Measurements from ENCODE around the gene PCGF3.
"Not testable (repeated sequence)": the region's sequence is repeated elsewhere in the genome, so short reads cannot be mapped to it uniquely, and the experiment has no call there.

The PCGF3 gene

DNA sequence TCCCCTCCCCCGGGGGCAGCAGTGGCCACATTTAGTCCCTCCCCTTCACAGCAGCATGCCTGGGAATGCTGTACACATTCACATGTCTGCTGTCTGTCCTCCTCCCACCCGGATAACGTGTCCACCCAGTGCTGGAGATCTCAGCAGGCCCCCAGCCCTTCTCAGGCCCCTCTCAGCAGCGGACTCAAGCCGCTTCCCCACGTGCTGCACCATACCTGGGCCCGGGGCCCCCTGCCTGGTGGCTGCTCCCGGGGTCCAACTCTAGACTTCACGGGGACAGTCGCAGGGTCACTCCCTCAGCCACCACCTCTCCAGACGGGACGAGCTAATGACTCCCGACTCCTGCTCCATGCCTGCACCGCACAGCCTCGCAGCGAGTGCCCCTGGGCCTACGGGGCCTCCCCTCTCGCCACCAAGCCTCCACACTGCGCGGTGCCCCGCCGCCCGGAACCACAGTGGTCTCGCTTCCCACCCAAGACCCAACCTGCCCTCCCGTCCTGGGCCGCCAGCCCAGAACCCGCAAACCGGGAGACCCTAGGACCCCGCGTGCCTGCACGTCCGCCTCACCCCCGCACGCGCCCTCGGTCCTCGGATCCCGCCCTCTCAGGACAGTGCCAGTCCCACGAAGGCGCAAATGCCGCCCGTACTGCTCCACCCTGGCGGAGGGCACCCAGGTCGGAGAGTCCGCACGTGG, 1.3 kb upstream of the PCGF3 start:
- no peak for DNase-seq

DNA sequence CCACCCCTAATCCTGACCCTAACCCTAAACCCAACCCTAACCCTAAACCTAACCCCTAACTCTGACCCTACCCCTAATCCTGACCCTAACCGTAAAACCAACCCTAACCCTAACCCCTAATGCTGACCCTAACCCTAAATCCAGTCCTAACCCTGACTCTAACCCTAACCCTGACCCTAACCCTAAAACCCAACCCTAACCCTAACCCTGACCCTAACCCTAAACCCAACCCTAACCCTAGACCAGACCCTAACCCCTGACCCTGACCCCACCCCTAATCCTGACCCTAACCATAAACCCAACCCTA, 708 bp upstream of the PCGF3 start:
- no peak for DNase-seq

GRCh38 chr4:706083-706633, 526 bp downstream of the PCGF3 start:
- DNase-seq: not testable (repeated sequence)

- DNase-seq: no peak
These were observed 1.4 kb downstream of the PCGF3 start for GRCh38 chr4:706834-707598.

DNA sequence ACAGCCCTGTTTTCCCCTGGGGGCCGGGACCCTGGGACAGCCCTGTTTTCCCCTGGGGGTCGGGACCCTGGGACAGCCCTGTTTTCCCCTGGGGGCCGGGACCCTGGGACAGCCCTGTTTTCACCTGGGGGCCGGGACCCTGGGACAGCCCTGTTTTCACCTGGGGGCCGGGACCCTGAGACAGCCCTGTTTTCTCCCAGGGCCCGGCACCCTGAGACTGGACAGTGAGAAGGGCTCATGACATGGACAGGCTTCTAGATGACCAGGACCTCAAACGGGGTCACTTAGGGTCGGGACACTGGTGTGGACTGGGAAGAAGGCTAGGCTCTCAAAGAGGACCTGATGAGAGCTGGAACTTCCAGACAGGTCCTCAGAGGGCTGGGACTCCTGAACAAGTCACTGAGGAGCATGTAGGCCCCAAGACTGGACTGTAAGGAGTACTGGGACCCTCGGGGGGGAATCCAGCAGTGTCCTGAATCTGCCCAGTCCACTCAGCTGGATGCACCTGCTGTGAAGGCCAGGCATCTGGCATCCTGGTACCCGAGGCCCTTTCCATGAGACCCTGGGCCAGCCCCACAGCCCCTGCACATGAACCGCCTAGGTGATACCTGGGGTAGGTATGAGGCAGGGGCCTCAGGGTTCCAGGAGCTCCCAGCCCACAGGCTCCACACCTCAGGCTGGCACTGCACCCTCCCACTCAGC, 2.4 kb downstream of the PCGF3 start:
- no peak for DNase-seq

GRCh38 chr4:708631-708933, 3.0 kb downstream of the PCGF3 start:
- no peak for DNase-seq

DNA sequence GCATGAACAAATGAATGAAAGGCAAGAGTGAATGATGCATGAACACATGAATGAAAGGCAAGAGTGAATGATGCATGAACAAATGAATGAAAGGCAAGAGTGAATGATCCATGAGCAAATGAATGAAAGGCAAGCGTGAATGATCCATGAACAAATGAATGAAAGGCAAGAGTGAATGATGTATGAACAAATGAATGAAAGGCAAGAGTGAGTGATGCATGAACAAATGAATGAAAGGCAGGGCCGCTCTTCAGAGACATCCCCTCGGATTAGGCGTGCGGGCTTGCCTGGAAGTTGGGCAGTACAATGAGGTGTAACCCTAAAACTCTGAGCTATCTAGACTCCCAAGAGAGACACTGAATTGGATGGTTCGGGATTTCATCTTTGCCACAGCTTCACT, 3.7 kb downstream of the PCGF3 start:
- no peak for DNase-seq

GRCh38 chr4:710116-710515, 4.5 kb downstream of the PCGF3 start:
- DNase-seq: no peak

DNA sequence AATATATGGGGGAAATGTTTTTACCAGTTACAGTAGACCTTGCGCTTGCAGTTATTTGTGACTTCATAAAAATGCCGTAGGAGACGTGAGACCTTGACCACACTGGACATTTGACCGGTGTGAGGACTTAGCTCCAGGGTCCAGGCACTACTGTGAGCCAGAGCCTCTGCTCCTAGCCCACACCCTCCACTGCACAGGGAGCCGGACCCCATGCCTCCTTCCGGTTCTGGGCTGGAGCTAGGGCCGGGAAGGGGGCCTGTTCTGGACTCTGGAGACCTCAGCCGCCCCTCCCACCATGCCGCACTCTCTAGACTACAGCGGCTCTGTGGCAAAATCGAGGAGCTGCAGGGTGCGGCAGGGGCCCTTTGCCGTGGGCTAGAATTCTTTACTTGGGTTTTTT, 5.3 kb downstream of the PCGF3 start:
- no peak for DNase-seq

DNA sequence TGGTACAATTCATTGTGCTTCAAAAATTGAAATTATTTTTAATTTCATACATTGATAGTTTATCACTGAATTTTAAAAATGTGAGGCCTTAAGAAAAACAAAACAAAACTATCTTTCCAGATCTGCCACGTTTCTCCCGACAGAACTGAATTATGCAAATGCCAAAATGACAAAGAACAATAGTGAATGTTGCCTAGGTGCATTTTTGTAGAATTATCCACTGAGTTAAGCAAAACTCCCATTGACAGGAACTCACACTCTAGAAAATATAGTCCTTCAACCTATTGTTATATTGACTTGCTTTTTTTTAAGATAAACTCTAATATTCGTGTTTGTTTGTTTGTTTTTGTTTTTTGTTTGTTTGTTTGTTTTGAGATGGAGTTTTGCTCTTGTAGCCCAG, 6.5 kb downstream of the PCGF3 start:
- DNase-seq: no peak

- DNase-seq: no peak
These were observed 7.4 kb downstream of the PCGF3 start for GRCh38 chr4:712916-713632.

DNA sequence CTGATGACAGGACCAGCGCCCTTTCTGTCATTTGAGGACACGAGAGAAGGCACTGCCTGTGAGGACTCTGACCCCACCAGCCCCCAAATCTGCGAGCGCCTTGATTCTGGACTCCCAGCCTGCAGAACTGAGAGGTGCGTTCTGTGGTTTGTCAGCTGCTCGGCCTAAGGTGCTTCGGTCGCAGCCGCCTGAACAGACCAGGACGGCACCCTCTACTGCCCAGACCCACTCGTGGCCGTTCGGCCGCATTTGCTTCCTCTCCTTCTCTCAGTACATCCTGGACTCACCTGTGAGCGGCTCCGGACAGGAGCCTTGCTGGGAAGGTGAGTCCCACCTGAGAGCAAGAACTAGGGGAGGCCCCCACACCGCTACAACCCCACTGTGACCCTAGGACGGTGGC, 8.5 kb downstream of the PCGF3 start:
- no peak for DNase-seq

DNA sequence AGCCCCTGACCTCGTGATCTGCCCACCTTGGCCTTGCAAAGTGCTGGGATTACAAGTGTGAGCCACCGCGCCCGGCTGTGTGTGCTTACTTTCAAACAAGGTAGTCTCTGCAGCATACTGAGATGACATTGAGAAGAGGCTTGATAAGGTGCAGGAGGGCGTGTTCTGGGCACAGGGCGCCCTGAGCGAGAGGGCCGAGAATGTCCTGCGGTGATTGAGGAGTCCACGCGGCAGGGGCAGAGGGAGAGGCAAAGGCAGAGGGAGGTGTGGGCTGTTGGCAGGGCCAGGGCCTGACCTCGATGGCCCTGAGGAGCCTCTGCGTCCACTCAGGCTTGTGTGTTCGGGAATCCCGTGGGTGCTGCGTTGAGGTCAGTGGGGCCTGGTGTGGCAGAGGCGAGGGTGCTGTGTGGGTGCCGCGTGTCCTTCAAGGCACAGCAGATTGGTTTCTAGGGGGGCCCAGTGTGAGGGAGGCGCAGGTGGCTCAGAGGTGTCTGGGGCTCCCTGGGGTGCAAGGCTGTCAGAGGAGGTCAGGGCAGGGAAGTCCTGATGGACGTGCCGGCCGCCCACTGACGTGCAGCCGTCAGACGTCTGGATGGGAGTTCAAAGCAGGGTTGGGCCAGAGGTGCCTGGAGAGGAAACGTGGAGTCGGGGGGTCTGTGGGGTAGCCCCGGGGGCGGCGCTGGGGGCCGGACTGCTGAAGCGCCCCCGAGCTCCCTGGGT, 12.1 kb downstream of the PCGF3 start:
- DNase-seq: no peak

DNA sequence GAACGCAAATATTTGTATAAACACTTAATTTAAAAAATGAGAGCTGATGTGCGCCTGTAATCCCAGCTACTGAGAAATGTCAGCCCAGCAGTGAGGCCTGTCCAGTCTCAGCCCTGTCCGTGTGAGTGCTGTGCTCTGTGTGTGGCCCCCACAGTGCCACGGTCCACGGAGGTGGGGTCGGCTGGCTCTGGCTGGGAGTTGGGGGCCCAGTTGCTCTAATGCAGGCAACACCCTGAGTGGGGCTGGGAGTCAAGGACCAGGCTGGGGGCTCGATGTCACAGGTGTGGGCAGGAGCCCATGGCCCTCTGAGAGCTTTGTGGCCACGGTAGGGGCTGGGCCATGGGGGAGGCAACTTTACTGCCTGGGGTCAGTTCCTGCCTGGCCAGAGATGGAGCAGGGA, 12.8 kb downstream of the PCGF3 start:
- no peak for DNase-seq

GRCh38 chr4:720111-720860, 14.7 kb downstream of the PCGF3 start:
- DNase-seq: no peak

DNA sequence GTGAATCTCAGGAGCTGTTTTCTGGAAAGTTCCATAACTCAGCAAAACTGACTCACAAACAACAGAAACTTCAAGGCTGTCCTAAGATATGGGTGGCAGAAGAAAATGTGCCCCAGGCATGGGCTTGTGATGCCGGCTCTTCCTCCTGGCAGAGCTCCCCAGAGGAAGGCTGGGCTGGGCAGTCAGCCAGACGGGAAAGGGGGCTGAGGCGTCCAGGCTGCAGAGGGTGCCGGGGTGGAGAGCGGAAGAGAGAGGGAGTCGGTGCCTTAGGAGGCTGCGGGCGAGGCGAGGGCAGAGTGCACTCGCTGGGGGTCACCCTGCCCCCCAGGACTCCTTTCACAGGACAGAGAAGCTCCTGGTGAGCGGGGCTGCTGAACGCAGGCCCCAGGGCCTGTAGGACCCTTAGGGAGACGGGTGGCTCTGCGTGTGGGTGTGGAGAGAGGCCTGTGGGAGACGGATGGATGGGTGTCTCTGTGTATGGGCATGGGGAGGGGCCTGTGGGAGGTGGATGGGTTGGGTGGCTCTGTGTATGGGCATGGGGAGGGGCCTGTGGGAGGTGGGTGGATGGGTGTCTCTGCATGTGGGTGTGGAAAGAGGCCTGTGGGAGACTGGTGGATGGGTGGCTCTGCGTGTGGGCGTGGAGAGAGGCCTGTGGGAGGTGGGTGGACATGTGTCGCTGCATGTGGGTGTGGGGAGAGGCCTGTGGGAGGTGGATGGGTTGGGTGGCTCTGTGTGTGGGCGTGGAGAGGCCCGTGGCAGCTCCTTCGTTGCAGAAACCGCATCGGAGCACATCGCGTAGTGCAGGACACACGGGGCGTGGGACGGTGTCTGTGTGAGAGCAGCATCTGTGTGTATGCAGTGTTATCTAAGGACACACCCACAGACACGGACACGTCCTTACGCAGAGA, 15.9 kb downstream of the PCGF3 start:
- DNase-seq: no peak

- DNase-seq: no peak
These were observed 16.6 kb downstream of the PCGF3 start for GRCh38 chr4:722169-722725.

GRCh38 chr4:722851-723360, 17.3 kb downstream of the PCGF3 start:
- DNase-seq: no peak

GRCh38 chr4:723751-724530, 18.3 kb downstream of the PCGF3 start:
- no peak for DNase-seq
